GM19467 (cell line): ENCODE data around the gene TNRC6C.

Source experiments
- ATAC-seq: cut with Tn5 transposase; IDR thresholded peaks from one replicate; pipeline ENCODE4 v1.9.1; 2021; ENCODE audit warnings: mild to moderate bottlenecking, moderate library complexity; ENCODE audit not compliant: unreplicated experiment

TNRC6C gene

DNA sequence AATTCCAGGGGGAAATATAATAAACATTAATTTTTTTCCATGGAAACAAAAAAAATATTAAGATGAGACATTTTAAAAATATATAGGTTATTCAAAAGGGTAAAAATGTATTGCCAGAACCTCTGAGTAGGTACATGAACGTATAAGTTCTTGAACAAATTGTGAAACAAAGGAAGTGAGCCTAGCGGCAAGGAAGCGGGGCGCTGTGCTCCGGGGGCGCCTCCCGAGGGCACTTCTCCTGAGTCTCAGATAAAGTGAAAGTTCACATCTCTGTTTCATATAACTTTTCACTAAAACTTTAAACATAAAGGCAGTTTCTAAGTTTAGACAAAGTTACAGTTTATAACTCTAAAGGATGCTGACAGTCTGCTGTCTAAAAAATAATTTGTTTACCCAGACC, 52.3 kb downstream of the TNRC6C start:
- no peak for ATAC-seq

DNA sequence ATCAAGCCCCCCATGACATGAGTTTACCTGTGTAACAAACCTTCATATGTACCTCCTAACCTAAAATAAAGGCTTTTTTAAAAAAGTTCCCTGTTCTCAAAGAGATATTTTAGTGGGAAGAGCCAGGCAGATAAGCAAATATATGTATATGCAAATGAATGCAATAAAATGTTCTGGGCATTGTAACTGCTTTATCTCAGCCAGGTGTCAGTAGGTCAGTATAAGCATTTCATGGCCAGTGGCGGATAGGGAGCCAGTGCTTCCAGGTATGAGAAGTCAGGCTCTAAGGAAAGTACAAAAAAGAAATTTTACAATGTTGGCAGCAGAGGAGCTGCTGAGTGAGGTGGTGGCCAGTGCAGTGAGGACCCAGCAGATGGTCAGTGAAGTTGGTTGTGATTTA, 53.9 kb downstream of the TNRC6C start:
- no peak for ATAC-seq

DNA sequence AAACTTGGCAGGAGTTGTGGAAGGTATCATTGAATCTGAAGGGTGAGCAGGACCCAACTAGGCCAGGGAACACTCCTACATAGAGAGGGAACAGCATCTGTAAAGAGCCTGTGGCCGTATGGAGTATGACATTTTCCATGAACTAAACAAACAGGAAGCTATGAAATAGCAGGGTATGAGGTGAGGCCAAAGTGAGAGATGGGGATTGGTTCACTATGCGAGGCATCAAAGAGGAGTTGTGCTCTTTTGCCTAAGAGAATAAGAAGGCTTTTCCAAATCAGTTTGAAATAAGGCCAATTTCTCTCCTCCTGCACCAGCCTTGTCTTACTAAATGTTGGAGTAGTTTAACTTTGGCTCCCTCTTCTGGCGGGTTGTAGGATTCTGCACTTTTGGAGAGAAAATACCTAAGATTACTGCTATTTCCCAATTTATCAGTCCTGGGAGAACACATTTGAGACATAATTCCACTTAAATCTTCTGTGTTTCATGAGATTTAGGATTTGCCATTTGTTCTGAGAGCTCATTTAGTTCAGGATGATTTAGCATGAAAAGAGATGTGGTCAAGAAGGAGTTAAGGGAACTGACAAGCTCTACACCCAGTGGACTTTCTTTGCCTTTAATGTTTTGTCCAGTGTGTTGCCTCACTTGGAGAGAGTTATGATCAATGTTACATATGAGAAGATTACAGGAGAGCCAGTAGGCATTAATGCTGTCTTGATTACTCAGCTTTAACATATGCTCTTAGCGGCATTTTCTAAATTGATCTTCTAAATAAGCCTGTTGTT, 55.4 kb downstream of the TNRC6C start:
- ATAC-seq = no peak

DNA sequence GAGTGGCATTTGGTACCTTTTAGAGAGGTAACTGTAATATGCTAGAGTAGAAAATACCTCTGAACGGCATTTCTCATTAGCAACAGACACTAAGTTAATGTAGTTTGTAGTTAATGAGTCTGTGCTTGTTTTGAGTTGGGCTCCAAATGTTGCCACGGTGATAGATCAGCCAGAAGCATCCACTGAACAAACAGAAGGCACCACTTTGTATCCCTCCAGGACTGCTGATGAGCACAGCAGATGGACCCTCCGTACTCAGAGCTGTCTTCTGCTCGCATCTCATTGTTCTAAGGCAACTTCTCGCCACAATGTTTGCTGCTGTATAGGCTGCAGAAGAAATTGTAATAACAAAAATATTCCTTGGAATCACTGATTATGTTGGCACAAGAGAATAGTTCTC, 56.1 kb downstream of the TNRC6C start:
- ATAC-seq = no peak

DNA sequence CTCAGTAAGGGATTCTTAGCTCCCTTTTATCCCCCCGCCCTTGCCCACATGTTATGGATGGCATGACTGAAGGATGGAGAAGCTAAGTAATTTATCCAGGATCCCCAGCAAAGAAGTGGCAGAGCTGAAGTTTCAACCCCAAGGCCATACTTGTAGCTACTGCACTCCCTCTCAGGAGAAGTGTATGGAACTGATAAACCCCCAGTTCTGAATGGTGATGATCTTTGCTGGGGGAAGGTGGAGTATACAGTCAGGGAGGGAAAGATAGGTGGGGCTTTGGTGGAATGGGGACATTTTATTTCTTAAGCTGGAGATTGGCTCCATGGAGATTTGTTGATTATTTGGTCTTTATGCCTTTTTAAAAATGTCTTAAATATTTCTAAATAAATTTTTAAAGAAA, 58.3 kb downstream of the TNRC6C start:
- ATAC-seq = no peak

DNA sequence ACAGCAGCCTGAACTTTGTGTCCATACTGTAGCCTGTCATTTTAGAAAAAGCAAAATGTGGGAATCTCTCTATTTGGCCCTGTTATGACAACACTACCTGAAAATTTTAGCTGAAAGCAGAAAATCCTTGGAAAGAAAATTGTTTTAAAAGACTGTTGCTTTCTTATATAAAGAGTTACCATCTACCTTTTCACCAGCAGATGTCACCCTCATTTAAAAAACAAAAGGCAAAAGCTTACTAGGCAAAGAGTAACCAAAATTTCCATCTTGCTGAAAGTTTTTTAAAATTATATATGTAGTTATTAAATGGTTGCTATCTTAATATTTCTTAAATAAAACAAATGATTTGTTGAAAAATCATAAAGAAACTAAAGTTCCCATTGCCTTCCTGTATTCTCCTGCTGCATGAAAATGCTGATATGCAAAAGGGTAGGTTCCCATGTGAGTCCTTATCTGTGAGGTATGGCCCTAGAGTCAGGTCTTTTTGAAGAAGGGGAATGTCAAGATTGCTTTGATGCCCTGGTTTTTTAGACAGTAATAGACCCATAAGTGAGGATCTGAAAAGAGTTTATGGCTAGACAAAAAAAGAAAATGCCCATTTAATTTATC, 61.0 kb downstream of the TNRC6C start:
- ATAC-seq = no peak

DNA sequence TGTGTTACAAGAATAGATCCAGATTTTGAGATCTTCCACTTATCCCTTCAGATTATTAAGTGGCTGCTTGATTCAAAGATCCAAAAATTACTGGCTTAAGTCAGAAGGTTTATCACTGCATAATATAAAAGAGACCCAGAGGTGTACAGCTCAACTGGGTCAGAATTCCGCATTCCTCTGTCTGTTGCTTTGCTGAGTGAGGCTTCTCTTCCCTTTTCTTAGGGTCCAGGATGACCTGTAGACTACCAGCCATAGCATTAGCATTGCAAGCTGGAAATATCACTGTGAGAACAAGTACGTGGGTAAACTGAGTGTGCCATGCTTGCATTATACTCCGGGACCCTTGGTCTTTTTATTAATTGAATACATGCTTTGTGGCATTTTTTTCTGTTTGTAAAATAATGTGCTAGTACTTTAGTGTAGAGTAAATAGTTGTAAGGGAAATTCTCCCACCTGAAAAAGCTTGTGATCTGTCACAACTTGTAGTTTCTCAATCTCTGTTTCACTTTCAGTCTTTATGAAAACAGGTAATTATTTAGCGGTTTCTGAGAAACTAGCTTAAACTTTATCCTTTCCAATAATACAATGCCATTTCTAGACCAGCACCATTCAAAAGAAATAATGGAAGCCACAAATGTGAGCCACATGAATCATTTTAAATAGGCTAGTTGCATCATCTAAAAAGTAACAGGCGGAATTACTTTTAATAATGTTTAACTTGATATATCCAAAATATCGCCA, 61.6 kb downstream of the TNRC6C start:
- no peak for ATAC-seq

DNA sequence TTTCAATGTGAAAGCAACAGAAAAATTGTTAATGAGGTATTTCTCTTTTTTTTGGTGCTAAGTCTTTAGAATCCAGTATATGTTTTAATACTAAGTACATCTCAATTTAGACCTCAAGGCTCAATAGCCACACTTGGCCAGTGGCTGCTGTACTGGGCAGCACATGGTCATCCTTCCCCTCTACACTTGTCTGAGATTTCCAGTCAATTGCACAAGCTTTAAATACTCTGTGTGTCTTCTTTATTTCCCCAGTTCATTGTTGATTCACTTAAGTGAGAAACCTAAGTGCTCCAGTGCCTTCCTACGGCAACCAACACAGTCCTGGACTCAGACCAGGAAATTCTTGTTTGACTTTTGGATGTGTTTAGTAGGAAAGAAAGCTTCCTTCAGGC, 62.2 kb downstream of the TNRC6C start:
- no peak for ATAC-seq

DNA sequence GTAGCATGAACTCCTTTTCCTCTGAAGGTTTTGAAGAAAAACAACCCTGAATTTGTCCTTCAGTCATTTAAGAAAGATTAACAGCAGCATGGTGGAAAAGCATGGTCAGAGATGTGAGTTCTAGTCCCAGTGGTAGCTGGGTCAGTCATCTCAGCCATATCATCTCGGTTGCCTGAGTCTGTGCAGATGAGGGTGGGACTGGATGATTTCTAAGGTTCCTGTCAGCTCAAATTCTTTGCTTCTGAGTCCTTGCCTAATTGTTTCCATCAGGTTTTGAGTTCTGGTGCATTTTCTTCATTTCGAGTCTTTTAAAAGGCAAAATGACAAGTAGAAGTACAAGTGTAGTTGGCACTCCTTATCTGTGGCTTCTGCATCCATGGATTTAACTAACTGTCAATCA, 63.9 kb downstream of the TNRC6C start:
- no peak for ATAC-seq

DNA sequence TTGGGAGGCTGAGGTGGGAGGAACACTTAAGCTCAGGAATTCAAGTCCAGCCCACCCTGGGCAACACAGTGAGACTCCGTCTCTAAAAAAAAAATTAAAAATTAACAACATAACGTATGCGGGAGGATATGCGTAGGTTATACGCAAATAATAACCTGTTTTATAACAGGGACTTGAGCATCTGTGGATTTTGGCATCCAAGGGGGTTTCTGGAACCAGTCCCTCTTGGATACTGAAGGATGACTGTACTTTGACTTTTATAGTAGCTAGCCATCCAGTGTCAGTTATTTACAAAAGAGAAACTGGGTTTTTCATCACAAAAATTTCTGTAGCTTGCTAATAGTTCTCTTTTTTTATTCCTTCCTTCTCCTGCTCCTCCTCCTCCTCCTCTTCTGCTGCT, 64.5 kb downstream of the TNRC6C start:
- ATAC-seq = no peak

DNA sequence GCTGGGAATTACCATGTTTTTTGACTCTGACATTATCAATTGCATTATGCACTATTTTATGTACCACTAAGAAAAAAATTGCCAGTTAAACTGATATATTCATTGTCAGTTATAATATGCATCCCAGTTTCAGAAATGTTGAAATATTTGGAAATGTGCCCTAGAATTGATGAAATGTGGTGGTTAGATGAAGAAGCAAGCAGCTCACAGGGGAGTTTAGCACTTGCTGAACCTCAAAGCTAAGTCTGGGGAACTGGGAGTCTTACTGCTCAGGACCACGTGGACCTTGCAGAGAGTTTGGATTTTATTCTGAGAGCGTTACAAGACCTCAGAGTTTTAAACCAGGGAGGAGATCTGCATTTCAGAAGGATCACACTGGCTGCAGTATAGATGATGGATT, 67.9 kb downstream of the TNRC6C start:
- ATAC-seq = no peak

DNA sequence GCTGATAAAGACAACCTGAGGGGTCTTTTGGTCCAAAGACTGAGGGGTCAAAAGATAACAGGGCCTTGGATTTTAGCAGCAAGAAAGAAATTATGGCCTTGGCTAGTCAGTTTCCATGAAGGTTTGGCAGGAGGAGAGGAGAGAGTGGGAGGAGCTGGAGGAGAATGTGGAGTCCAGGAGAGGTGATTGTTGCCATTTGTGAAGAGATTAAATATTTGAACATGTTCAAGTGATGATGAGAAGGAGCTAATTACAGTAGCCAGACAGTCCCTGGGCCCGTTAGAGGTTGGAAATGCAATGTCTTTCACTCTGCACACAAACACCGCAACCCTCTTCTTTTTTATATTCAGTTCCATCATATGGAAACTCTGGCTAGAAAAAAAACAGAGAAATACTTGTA, 68.6 kb downstream of the TNRC6C start:
- ATAC-seq = no peak

DNA sequence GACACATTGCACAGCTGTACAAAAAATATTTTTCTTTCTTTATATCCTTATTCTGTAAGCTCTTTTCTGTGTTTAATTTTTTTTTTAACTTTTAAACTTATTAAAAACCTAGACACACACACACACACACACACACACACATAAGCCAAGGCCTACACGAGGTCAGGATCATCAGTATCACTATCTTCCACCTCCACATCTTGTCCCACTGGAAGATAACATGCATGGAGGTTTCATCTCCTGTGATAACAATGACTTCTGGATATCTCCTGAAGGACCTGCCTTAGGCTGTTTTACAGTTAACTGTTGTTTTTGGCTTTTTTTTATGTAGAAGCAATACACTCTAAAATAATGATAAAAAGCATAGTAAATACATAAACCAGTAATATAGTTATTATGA, 71.2 kb downstream of the TNRC6C start:
- no peak for ATAC-seq

DNA sequence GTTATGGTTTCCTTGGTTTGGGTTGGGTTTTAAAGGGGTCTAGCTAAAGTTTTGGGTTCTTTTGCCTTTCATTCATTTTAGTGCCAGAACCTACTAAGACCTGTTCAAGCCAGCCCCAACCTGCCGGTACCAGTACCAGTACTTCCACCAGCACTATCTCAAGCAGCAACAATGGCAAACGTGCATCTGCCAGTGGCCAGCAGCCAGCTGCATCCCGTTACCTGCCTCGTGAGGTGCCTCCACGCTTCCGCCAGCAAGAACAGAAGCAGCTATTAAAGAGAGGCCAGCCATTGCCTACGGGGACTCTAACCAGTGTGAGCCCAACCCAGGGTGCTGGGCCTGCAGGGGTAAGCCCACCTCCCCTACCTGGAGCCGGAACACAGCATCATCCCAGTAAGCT, 72.9 kb downstream of the TNRC6C start:
- ATAC-seq = no peak

DNA sequence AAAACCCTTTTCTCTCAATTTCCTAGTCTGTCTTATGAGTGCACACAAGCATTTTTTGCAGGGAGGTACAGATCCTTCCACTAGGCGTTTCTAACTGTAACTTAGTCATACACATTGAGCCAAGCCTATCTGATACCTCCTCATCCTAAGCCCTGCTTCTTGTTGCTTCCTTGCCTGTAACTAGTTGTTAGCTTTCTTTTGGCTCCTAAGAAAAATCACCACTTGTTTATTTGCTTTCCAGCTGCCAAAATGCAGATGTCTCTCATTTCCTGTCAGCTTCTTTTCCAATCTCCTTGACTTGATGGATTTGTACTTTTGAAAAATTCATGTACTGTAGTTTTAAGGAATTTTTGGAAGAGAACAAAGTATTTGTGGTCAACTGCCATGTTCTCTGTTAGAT, 73.7 kb downstream of the TNRC6C start:
- ATAC-seq = no peak

DNA sequence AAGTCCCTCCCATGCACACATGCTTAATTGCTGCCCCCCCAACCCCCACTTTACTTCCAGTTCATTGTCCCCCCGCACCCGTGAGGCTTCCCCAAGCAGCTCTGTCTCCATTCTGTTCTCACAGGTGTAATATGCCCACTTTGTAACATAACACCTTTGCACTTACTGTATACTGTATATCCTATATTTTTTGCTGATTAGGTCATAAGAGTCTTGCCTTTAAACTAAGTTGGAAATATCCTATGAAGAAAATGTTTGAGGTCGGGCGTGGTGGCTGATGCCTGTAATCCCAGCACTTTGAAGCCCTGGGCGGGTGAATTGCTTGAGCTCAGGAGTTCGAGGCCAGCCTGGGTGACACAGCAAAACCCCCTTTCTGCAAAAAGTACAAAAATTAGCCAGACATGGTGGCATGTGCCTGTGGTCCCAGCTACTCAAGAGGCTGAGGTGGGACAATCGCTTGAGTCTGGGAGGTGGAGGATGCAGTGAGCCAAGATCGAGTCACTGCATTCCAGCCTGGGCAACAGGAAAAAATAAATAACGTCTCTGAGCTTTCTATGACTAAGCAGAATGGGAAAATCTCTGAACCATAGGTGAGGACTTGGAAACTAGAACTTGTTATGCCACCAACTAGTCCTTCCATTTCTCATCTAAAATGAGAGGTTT, 76.1 kb downstream of the TNRC6C start:
- ATAC-seq = no peak

DNA sequence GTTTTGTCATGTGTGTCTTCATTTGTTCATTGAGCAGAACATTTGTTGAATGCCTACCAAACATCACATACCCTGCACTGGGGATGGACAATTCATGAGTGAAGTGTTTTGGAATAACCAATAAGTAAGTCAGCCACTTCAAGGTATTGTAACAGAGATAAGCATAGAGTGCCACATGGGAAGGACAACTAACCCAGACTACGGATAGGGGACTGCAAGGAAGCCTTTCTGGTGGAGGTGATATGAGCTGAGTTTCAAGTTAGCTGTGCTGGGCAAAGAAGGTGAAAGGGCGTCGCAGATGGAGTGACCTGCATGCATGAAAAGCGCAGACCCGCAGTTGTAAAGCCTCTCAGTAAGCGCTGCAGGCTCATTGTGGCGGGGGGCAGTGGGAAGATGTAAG, 78.8 kb downstream of the TNRC6C start:
- ATAC-seq = no peak

DNA sequence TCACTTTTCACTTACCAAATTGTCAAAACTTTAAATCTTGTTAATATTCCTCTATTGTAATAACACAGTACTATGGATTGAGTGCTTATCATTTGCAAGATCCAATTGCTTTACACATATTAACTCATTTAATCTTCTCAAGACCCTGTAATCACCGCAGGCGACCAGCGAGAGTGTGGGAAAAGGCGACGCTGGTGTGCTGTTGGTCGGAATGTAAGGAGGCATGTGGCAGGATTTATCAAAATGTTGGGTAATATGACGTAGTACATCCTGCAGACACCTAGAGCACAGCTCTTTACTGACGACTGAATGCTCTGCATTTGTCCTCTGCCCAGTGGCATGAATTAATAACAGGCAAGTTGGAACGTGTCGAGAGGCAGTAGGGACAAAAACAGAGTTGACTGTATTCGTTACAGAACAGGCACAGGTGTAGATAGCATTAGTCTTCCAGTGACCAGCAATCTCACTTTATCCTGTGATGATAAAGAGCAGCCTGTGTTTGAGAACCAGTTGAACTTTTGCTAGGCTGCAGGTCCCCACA, 80.3 kb downstream of the TNRC6C start:
- no peak for ATAC-seq

DNA sequence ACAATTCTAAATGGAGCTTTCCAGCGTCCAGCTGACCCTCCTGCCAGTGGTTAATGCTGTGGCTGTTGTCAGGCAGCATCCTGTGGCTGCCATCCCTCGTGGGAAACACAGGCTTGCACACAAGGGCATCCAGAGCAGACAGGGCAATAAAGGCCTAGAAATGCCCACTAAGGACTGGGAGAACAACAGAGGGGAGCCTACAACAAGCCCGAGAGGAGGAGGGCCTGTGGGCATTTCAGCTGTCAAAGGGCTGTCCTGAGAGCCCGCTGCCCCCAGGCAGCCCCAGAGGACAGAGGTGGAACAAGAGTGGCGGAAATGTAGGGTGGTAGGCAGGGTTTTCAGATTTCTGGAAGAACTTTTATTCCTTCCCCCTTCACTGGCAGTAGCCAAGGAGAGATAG, 81.1 kb downstream of the TNRC6C start:
- no peak for ATAC-seq

DNA sequence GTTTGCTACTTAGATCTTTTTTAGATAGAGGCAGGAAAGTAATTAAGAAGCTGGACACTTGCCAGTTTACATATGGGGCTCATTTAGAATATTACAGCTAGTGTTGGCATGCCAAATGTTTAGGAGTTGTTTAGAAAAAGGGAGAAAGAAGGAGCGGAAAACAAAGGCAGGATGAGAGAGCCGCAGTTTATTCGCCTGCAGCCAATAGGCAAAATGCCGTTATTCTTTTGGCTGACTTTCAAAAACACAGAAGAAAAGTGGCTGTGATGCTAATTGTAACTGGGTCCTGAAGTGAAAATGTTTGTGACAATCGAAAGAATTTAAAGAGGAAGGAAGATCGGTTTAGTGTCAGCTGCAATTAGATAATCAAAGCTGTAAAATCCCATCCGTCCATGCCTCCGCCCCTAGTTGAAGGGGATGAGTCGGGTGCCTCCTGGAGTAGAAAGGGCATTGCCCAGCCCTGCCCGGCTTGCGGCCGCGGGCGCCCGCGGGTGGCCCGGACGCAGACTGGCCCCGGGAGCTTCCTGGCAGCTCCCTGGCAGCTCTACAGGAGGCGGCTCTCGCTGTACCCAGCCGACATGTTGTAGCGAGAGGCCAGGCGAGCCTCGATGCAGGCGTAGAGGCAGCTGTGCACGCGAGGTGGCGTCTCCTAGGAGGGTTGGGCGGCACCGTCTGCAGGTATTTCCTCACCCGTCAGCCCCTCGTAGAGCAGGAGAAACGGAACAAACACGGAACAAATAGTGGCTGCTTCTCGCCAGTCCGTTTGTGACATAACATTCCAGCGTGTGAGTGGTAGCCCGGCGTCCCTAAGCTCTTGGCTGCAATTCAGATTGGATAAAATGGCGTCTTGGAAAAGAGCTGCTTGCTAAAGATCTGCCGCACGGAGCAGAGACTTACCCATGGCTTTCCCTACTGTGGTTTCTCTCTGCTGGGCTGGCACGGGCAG, 82.2 kb downstream of the TNRC6C start:
- ATAC-seq = no peak
